Lung (tissue), 12 donors: ENCODE results near the gene FAM219A. TPM values are rescaled to one million over a fixed set of nuclear protein-coding genes. Genes with fewer than 3 reads are reported as not detected.
"Not testable (repeated sequence)": the region's sequence is repeated elsewhere in the genome, so short reads cannot be mapped to it uniquely, and the experiment has no call there.

Experiments used
- ATAC-seq: fragments of 200-7000 bp; cut with Tn5 transposase; one replicate; pipeline ENCODE4 v1.9.1; 2020; ENCODE audit warnings: moderate number of reproducible peaks; ENCODE audit not compliant: insufficient read depth, low FRiP score
- DNase-seq, 3 donors: peaks; one replicate each; pipeline ENCODE4 v3.0.0-alpha.2; 2013 to 2017
- H3K27ac ChIP-seq, 2 donors: one replicate each; pipeline ENCODE4 v1.5.1; 2013; ENCODE audit warnings: mild to moderate bottlenecking in 2 of 2, moderate library complexity in 2 of 2, control low read depth in 1 of 2, inconsistent platforms in 1 of 2, low read depth in 1 of 2, low read length in 1 of 2
- H3K27me3 ChIP-seq, 3 donors: one replicate each; pipeline ENCODE4 v1.5.1; 2013; ENCODE audit warnings: low read length in 2 of 3; ENCODE audit not compliant: control insufficient read depth in 3 of 3, insufficient read depth in 3 of 3
- H3K36me3 ChIP-seq, 4 donors: one replicate each; pipeline ENCODE4 v1.5.1; 2013; ENCODE audit warnings: low read length in 4 of 4, mild to moderate bottlenecking in 1 of 4, moderate library complexity in 1 of 4; ENCODE audit not compliant: control insufficient read depth in 4 of 4, insufficient read depth in 4 of 4
- H3K4me1 ChIP-seq, 5 donors: one replicate each; pipeline ENCODE4 v1.5.1; 2013; ENCODE audit warnings: low read length in 5 of 5, mild to moderate bottlenecking in 2 of 5, moderate library complexity in 1 of 5; ENCODE audit not compliant: control insufficient read depth in 5 of 5, insufficient read depth in 5 of 5
- H3K4me3 ChIP-seq: one replicate; pipeline ENCODE4 v1.5.1; 2013; ENCODE audit warnings: mild to moderate bottlenecking, control low read depth, moderate library complexity
- H3K9ac ChIP-seq, 2 donors: one replicate each; pipeline ENCODE4 v1.5.1; 2013; ENCODE audit warnings: low read length in 2 of 2, control low read depth in 1 of 2; ENCODE audit not compliant: insufficient read depth in 1 of 2
- H3K9me3 ChIP-seq, 4 donors: one replicate each; pipeline ENCODE4 v1.5.1; 2013; ENCODE audit warnings: low read length in 3 of 4, mild to moderate bottlenecking in 1 of 4, moderate library complexity in 1 of 4; ENCODE audit not compliant: control insufficient read depth in 4 of 4, insufficient read depth in 3 of 4
- WGBS, 2 donors: extraction: QIAGEN DNeasy Blood & Tissue Kit; methylation state at CpG; one replicate each; pipeline ENCODE4 v1.1.7; 2013; 5-methylcytosine and 5-hydroxymethylcytosine counted together
- polyA plus RNA-seq, 2 donors: library from polyadenylated mRNA; stranded (reverse); fragments of 200-250 nt; gene quantifications; one replicate each; pipeline ENCODE4 v1.2.1, GENCODE V29; 2013
- total RNA-seq, 2 donors: library from RNA; depleted of rRNA in 1 of 2; stranded (reverse); fragments of >200 nt in 1 of 2; gene quantifications; one replicate each; pipeline ENCODE4 v1.2.1, GENCODE V29; 2014 to 2021
- TF ChIP-seq, protein P1 (sequence below): IDR thresholded peaks from 2 replicates; pipeline ENCODE4 v1.5.1; 2012; ENCODE audit warnings: mild to moderate bottlenecking; ENCODE audit errors: control extremely low read depth, extremely low read depth
- donor health status: control.
- donor health status: control.
- donor health status: Bipolar disorder and iron deficiency.
- donor health status: healthy.
- donor health status: DM: yes; HTN: yes; CAD: no.

Gene FAM219A
- total and polyA plus RNA-seq, 4 donors: 8.5 to 28.3 (median 13.3) TPM

DNA sequence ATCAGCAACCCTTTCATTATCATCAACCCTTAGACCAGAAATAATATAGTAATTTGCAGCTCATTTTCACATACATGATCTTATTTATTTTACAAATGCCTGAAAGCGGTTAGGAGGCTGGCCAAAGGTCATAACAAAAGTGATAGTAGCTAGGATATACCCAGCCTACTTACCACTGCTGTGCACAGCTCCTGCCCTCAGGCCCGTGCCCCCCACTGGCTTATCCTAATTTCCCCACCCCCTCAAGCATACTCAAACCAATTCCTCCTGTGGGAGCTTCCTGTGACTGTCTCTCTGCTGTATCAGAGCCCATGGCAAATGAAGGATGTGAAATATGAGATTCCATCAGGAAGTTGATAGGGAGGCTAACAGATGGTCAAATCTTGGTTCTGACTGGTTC, 14.8 kb downstream of the FAM219A start:
- Histone ChIP-seq H3K36me3 (no peaks in the 10 kb centered on the region), H3K9me3 (no peaks in the 10 kb centered on the region), H3K9ac (no peak overlapping the region), H3K4me3 (no peak overlapping the region), H3K4me1 (peaks cover 3 to 31% (median 14%) of the 10 kb centered on the region in 5 donors), H3K27ac (no peak overlapping the region), H3K27me3 (no peaks in the 10 kb centered on the region)
- no peak for ATAC-seq
- 66 to 69% methylated on average over 2 of the region's 2 CpGs for WGBS, 2 donors
- DNase-seq: no peak
- TF ChIP-seq, protein P1, sequence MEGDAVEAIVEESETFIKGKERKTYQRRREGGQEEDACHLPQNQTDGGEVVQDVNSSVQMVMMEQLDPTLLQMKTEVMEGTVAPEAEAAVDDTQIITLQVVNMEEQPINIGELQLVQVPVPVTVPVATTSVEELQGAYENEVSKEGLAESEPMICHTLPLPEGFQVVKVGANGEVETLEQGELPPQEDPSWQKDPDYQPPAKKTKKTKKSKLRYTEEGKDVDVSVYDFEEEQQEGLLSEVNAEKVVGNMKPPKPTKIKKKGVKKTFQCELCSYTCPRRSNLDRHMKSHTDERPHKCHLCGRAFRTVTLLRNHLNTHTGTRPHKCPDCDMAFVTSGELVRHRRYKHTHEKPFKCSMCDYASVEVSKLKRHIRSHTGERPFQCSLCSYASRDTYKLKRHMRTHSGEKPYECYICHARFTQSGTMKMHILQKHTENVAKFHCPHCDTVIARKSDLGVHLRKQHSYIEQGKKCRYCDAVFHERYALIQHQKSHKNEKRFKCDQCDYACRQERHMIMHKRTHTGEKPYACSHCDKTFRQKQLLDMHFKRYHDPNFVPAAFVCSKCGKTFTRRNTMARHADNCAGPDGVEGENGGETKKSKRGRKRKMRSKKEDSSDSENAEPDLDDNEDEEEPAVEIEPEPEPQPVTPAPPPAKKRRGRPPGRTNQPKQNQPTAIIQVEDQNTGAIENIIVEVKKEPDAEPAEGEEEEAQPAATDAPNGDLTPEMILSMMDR: no peak

DNA sequence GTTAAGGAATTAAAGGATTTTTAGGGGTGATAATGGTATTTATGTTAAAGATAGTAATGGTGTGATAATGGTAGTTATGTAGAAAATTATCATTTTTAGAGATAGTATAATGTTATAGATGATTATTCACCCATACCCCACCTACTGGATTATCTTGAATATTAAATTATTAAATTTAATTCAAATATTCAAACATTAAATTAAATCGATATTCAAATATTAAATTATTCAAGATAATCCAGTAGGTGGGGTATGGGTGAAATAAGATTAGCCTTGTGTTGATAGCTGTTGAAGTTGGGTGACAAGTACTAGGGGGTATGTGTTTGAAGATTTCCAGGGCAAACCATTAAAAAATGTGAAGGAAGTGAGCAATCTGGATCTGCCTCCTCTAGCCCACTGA, 15.6 kb downstream of the FAM219A start:
- ATAC-seq: no peak
- 93 to 100% methylated on average over 1 of the region's 1 CpG for WGBS, 2 donors

DNA sequence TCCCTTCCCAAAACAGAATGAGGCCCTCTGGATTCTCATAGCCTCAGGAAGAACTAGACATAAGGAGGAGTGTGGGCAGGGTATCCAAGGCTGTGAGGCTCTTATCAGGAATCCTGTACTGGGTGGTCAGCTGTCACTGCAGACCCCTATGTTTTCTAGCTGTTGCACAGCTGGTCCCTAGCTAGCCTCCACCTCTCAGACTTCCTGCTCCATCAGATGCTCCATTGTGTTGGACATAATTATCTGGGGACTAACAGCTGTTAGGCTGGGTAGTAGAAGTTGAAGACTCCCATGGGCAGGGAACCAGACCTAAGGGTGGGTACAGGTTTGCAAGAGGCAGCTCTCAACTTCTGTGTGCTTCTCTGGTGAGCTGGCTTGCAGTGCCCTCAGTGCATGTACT, 18.4 kb downstream of the FAM219A start:
- Histone ChIP-seq H3K36me3 (peaks cover 0 to 3% (median 0%) of the 10 kb centered on the region in 4 donors), H3K4me3 (no peak overlapping the region), H3K27me3 (no peaks in the 10 kb centered on the region), H3K9me3 (no peaks in the 10 kb centered on the region), H3K9ac (no peak overlapping the region), H3K4me1 (peaks cover 3 to 25% (median 13%) of the 10 kb centered on the region in 5 donors), H3K27ac (no peak overlapping the region)
- ATAC-seq (no peak), DNase-seq (peak in 1 of 3 donors; percentile 14)
- TF ChIP-seq, protein P1: no peak

More for the DNA sequence above, 15.6 kb downstream of the FAM219A start:
- TF ChIP-seq, protein P1: no peak
- DNase-seq: no peak
- H3K36me3 ChIP-seq: peaks cover 0 to 3% (median 0%) of the 10 kb centered on the region in 4 donors
- H3K9me3 ChIP-seq: no peaks in the 10 kb centered on the region
- no peak overlapping the region for H3K27ac ChIP-seq
- H3K27me3 ChIP-seq: no peaks in the 10 kb centered on the region
- peaks cover 3 to 31% (median 13%) of the 10 kb centered on the region in 5 donors for H3K4me1 ChIP-seq
- H3K4me3 ChIP-seq: no peak overlapping the region
- no peak overlapping the region for H3K9ac ChIP-seq

DNA sequence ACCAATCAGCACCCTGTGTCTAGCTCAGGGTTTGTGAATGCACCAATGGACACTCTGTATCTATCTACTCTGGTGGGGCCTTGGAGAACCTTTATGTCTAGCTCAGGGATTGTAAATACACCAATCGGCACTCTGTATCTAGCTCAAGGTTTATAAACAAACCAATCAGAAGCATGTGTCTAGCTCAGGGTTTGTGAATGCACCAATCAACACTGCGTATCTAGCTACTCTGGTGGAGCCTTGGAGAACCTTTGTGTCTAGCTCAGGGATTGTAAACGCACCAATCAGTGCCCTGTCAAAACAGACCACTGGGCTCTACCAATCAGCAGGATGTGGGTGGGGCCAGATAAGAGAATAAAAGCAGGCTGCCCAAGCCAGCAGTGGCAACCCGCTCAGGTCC, 19.9 kb downstream of the FAM219A start:
- not testable (repeated sequence) for ATAC-seq, H3K9me3 ChIP-seq, H3K9ac ChIP-seq, DNase-seq, H3K27me3 ChIP-seq, H3K36me3 ChIP-seq, H3K27ac ChIP-seq, H3K4me3 ChIP-seq
- H3K4me1 ChIP-seq: peaks cover 3 to 25% (median 8%) of the 10 kb centered on the region in 5 donors
- 92 to 95% methylated on average over 4 of the region's 4 CpGs for WGBS, 2 donors

DNA sequence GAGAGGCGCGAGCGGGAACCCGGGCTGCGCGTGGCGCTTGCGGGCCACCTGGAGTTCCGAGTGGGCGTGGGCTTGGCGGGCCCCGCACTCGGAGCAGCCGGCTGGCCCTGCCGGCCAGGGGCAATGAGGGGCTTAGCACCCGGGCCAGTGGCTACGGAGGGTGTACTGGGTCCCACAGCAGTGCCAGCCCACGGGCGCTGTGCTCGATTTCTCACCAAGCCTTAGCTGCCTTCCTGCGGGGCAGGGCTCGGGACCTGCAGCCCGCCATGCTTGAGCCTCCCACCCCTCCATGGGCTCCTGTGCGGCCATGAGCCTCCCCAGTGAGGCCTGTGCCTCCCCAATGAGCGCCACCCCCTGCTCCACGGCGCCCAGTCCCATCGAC, 20.5 kb downstream of the FAM219A start:
- H3K4me1 ChIP-seq: peaks cover 3 to 25% (median 8%) of the 10 kb centered on the region in 5 donors
- ATAC-seq, H3K9me3 ChIP-seq, H3K27me3 ChIP-seq, H3K27ac ChIP-seq, H3K9ac ChIP-seq, H3K36me3 ChIP-seq, H3K4me3 ChIP-seq, DNase-seq: not testable (repeated sequence)
- 95 to 96% methylated on average over 19 to 28 of the region's 28 CpGs for WGBS, 2 donors
